GM21825 (cell line): ENCODE data around the gene ARHGAP19.
"Not testable (repeated sequence)": the region's sequence is repeated elsewhere in the genome, so short reads cannot be mapped to it uniquely, and the experiment has no call there.

ENCODE experiments used
- ATAC-seq: cut with Tn5 transposase; IDR thresholded peaks from one replicate; pipeline ENCODE4 v1.9.1; 2021; ENCODE audit warnings: mild to moderate bottlenecking, moderate library complexity; ENCODE audit not compliant: unreplicated experiment

The ARHGAP19 gene

DNA sequence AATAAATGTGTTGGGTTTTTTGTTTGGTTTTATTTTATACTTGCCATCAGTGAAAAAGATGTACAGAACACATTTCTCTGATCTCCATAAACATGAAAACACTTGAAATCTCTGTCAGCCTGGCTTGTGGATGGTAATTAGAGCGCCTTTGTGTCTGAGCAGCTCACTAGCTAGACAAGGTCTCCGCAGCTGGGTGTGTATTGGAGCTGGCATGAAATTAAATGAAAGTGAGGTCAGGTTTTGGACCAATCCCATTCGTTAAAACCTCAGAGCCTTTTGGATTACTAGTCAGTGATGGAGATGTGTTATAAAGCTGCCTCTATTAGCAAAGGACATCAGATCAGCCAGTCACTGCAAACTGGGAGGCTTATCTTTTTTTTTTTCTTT lies 29.4 kb upstream of the ARHGAP19 start:
- no peak for ATAC-seq

GRCh38 chr10:97321032-97321803 lies 28.8 kb upstream of the ARHGAP19 start:
- ATAC-seq: no peak

- ATAC-seq: no peak
Observed at GRCh38 chr10:97320480-97321031, 28.1 kb upstream of the ARHGAP19 start.

GRCh38 chr10:97319671-97320479 lies 27.4 kb upstream of the ARHGAP19 start:
- ATAC-seq: peak; percentile 42

- peak; percentile 61 for ATAC-seq
Observed at GRCh38 chr10:97318772-97319651, 26.6 kb upstream of the ARHGAP19 start, which contains the start of gene FRAT1. Gene FRAT1 (plus strand): TSS chr10:97319271. CDS start chr10:97319454, 183 bp downstream.

DNA sequence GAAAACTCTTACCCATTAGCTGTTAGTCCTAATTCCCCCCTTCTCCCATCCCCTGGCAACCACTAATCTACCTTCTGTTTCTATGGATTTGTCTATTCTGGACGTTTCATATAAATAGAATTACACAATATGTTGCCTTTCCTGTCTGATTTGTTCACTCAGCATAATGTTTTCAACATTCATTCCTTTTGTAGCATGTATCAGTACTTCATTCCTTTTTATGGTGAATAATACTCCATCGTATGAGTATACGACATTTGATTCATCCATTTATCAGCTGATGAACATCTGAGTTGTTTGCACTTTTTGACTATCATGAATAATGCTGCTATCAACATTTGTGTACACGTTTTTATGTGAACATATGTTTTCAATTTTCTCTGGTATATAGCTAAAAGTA lies 22.2 kb upstream of the ARHGAP19 start:
- no peak for ATAC-seq

DNA sequence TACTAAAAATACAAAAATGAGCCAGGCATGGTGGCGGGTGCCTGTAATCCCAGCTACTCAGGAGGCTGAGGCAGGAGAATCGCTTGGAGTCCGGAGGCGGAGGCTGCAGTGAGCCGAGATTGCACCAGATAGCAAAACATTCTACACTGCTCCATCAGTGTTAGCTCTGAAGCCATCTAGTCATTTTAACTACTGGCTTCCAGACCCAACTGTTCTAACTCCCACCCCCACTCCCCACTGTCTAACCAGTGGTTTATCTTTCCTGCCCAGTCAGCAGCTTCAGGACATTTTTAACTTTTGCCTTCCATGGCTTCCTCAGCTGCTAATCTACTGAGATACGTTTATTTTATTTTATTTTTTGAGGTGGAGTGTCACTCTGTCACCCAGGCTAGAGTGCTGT lies 20.5 kb upstream of the ARHGAP19 start:
- ATAC-seq: no peak

DNA sequence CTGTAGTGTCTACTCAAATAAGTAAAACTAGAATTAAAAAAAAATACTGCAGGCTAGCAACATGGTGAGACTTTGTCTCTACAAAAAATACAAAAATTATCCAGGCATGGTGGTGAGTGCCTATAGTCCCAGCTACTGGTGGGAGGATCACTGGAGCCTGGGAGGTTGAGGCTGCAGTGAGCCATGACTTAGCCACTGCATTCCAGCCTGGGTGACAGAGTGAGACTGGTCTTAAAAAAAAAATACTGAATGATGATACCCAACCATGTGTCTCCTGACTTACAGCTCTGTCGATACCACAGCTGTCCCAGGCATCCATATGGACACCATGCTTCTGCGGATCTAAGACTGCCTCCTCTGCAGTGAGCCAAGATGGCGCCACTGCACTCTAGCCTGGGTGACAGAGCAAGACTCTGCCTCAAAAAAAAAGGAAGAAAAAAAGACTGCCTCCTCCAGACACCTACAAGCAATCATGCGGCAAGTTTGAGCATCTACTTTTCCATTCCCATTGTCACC lies 18.7 kb upstream of the ARHGAP19 start:
- no peak for ATAC-seq

GRCh38 chr10:97307866-97308780 lies 15.7 kb upstream of the ARHGAP19 start:
- ATAC-seq: no peak

DNA sequence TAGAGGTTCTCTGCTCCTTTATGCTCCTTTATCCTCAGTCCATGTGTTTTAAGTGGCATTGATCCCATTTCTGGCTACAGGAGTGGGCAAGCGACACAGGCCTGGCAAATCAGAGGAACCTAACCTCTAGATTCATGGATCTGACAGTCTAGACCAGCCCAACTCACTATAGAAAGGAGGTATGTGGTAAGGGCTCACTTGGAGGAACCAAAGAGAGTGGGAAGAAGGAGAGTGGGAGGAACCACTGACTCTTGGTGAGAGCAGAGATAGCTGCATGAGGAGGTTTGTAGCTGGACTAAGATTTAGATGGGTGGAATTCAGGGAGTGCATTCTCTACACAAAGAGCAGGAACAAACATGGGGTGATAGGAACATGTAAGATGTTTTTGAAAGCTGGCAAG lies 15.0 kb upstream of the ARHGAP19 start:
- no peak for ATAC-seq

- ATAC-seq: no peak
Observed at GRCh38 chr10:97302088-97302791, 9.8 kb upstream of the ARHGAP19 start.

GRCh38 chr10:97300980-97301379 lies 8.5 kb upstream of the ARHGAP19 start:
- no peak for ATAC-seq

- ATAC-seq: no peak
Observed at GRCh38 chr10:97298223-97298571, 5.8 kb upstream of the ARHGAP19 start.

GRCh38 chr10:97297556-97298222 lies 5.3 kb upstream of the ARHGAP19 start:
- ATAC-seq: no peak

DNA sequence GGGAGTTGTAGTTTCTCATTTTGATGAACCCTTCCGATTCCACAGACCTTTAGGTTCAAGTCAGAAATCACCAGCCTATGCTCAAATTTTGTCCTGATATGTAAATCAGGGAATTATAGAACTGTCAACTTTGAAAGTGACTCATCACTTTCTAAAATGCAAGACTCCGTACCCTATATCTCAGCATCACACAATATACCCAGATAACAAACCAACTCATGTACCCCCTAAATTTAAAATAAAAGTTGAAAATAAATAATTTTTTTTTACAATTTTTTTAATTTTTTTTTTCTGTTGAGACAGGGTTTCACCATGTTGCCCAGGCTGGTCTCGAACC lies 393 bp upstream of the ARHGAP19 start:
- ATAC-seq: no peak

- ATAC-seq: no peak
Observed at GRCh38 chr10:97291357-97292096, 910 bp downstream of the ARHGAP19 start.

DNA sequence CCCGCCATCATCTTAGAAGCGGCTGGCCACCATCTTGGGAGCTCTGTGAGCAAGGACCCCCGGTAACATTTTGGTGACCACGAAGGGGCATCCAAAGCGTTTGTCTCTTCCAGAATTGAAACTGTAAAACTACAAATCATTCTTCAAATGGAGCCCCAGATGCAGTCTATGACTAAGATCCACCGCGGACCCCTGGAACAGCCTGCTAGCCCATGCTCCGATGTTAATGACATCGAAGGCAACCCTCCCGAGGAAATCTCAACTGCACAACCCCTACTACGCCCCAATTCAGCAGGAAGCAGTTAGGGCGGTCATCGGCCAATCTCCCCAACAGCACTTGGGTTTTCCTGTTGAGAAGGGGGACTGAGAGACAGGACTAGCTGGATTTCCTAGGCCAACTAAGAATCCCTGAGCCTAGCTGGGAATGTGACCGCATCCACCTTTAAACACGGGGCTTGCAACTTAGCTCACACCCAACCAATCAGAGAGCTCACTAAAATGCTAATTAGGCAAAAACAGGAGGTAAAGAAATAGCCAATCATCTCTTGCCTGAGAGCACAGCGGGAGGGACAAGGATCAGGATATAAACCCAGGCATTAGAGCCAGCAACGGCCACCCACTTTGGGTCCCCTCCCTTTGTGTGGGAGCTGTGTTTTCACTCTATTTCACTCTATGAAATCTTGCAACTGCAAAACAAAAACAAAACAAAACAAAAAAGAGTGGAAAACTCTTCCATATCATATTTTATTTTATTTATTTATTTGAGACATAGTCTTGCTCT lies 1.7 kb downstream of the ARHGAP19 start:
- ATAC-seq: not testable (repeated sequence)
